ENCODE data around the gene ALK. TPM values are rescaled to one million over a fixed set of nuclear protein-coding genes. Genes with fewer than 3 reads are reported as not detected.

ALK gene
- total RNA-seq, 1 experiment from 2014 or later, result not detected

DNA sequence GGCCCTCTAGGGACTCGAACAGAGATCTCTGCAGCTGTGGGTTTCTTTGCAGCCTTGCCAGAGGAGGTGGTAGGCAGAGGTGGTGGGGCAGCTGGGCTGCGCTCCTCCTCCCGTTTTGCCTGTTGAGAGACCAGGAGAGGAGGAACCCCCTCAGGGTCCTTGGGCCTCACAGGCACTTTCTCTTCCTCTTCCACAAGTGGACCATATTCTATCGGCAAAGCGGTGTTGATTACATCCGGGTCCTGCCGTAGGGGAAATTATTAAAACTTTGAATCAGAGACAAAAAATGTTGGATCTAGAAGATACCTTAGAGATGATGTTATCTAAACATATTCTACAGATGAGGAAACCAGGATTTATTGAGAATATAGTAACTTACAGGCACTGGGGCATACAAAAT is 727.7 kb downstream of the ALK start:
- H2BK15ac ChIP-seq (ENCODE audit: low read depth, low read length), result no peak overlapping the region
- H3K4me3 Mint-ChIP-seq, result no peak overlapping the region

More for the DNA sequence above, 727.7 kb downstream of the ALK start:
- Histone ChIP-seq H3K27ac (ENCODE audit: insufficient read length, low read depth, low read length) (no peak overlapping the region), H2AK5ac (ENCODE audit: insufficient read length, low read length) (no peak overlapping the region), H4K91ac (ENCODE audit: insufficient read length, low read depth, low read length) (no peak overlapping the region), H2BK20ac (ENCODE audit: low read depth, low read length, poor library complexity, severe bottlenecking) (no peak overlapping the region), H2BK12ac (ENCODE audit: insufficient read length, low read depth, low read length) (no peak overlapping the region), H4K20me1 (ENCODE audit: control insufficient read depth, insufficient read depth, insufficient read length) (no peaks in the 10 kb centered on the region), H3T11ph (ENCODE audit: low read length) (no peak overlapping the region), H3K27me3 (ENCODE audit: insufficient read depth, low read length) (no peaks in the 10 kb centered on the region), H3K79me2 (ENCODE audit: insufficient read depth, low read length) (no peaks in the 10 kb centered on the region), H2AFZ (ENCODE audit: low read length) (no peak overlapping the region), H3K9me3 (ENCODE audit: control insufficient read depth, low read depth, low read length) (no peaks in the 10 kb centered on the region), H2BK120ac (ENCODE audit: low read depth, low read length, poor library complexity, severe bottlenecking) (no peak overlapping the region), H3K23me2 (ENCODE audit: insufficient read length, low read depth, low read length, poor library complexity, severe bottlenecking) (no peaks in the 10 kb centered on the region), H3K4me2 (ENCODE audit: insufficient read depth, insufficient read length, low read length) (no peak overlapping the region), H3K23ac (ENCODE audit: insufficient read length, low read depth, low read length) (no peak overlapping the region), H3K56ac (ENCODE audit: insufficient read length, low read depth, low read length) (no peak overlapping the region), H3K9ac (ENCODE audit: extremely low read depth, insufficient read length, low read length) (no peak overlapping the region), H3K14ac (ENCODE audit: insufficient read depth, low read length) (no peak overlapping the region), H3K18ac (ENCODE audit: insufficient read length, low read depth, low read length) (no peak overlapping the region), H3K79me1 (ENCODE audit: insufficient read depth, low read depth, low read length, poor library complexity, severe bottlenecking) (no peaks in the 10 kb centered on the region), H3K4me1 (ENCODE audit: insufficient read depth, low read length) (no peaks in the 10 kb centered on the region), H4K5ac (ENCODE audit: insufficient read length, low read depth, low read length) (no peak overlapping the region), H4K8ac (replicated peaks; ENCODE audit: insufficient read length, low read depth, low read length) (no peak overlapping the region), H3K4ac (ENCODE audit: low read depth, low read length) (no peak overlapping the region), H2BK5ac (ENCODE audit: insufficient read length, low read length) (no peak overlapping the region)
- no peaks in the 10 kb centered on the region for H3K36me3 Mint-ChIP-seq (ENCODE audit: insufficient read depth in 1 of 3, low read depth in 3 of 3)
- DNase-seq, result no peak
- H3K27me3 Mint-ChIP-seq (ENCODE audit: low read depth), result peaks cover 6% of the 10 kb centered on the region
- H3K27ac Mint-ChIP-seq, result no peak overlapping the region; a peak in 1 of 7 replicates
- 0 out of 4 replicates have a peak, but pooled peaks cover 0 to 2% of the 10 kb centered on the region in 2 experiments for H3K4me1 Mint-ChIP-seq
- no peaks in the 10 kb centered on the region for H3K9me3 Mint-ChIP-seq
- no CpG with 5 or more reads among the region's 7 CpGs for WGBS (ENCODE audit: extremely low coverage, insufficient read length, low lambda C conversion rate)
- TF ChIP-seq, protein P1, sequence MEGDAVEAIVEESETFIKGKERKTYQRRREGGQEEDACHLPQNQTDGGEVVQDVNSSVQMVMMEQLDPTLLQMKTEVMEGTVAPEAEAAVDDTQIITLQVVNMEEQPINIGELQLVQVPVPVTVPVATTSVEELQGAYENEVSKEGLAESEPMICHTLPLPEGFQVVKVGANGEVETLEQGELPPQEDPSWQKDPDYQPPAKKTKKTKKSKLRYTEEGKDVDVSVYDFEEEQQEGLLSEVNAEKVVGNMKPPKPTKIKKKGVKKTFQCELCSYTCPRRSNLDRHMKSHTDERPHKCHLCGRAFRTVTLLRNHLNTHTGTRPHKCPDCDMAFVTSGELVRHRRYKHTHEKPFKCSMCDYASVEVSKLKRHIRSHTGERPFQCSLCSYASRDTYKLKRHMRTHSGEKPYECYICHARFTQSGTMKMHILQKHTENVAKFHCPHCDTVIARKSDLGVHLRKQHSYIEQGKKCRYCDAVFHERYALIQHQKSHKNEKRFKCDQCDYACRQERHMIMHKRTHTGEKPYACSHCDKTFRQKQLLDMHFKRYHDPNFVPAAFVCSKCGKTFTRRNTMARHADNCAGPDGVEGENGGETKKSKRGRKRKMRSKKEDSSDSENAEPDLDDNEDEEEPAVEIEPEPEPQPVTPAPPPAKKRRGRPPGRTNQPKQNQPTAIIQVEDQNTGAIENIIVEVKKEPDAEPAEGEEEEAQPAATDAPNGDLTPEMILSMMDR (conservative IDR thresholded peaks at IDR 0.05), result no peak
